K562 (cell line): ENCODE results near the gene PRDM16. TPM values are rescaled to one million over a fixed set of nuclear protein-coding genes. Genes with fewer than 3 reads are reported as not detected.

ENCODE experiments used
- ATAC-seq: fragments of 200-7000 bp; cut with Tn5 transposase; 3 replicates; pipeline ENCODE4 v1.9.1; 2020; ENCODE audit warnings: moderate library complexity
- BruUV-seq: library from RNA; stranded (reverse); fragments of 400-500 nt; replicated peaks from 2 replicates; lab custom pipeline; 2021; lab: Mats Ljungman, UMichigan
- CTCF ChIA-PET: fragments of 300-600 bp; formaldehyde crosslinking; extraction: SDS; loops from one replicate; lab custom pipeline; 2021; ENCODE audit warnings: low intra/inter-chr PET ratio; lab: Yijun Ruan, JAX
- POLR2A ChIA-PET: fragments of 300-600, 350-650 bp; sonication (Branson Sonifier 250); formaldehyde crosslinking; extraction: SDS; loops from one replicate; lab custom pipeline; 2021; ENCODE audit warnings: antibody characterized with exemption, inconsistent platforms; lab: Yijun Ruan, JAX
- DNase-seq, 4 experiments: peaks; one replicate each; pipeline versions ENCODE4 v3.0.0 to v3.0.0-alpha.2; 2011 to 2018; ENCODE audit warnings: low spot score in 3 of 4, mixed read lengths in 3 of 4; ENCODE audit errors: extremely low read depth in 1 of 4
- FAIRE-seq: peaks from 2 replicates; lab custom pipeline; 2011; peaks lifted over from hg19 to GRCh38; lab: Jason Lieb, UNC
- H2AFZ ChIP-seq: 2 replicates; pipeline ENCODE4 v1.6.0; 2011; ENCODE audit warnings: low read depth, low read length, control low read depth, inconsistent platforms
- H3K27ac ChIP-seq: fragments of 200-600 bp; 3 replicates; pipeline ENCODE4 v1.8.0; 2011; ENCODE audit warnings: low read depth, mild to moderate bottlenecking, control low read depth, inconsistent platforms, low read length, moderate library complexity, mixed read lengths; ENCODE audit errors: extremely low read depth
- H3K27me3 ChIP-seq, 2 experiments: fragments of 300-600 bp in 1 of 2; 2 replicates in 1 of 2; 3 replicates in 1 of 2; pipeline versions ENCODE4 v1.6.0 to v1.8.0; 2011; ENCODE audit warnings: inconsistent platforms in 2 of 2, low read length in 2 of 2, mild to moderate bottlenecking in 1 of 2, mixed read lengths in 1 of 2, moderate library complexity in 1 of 2; ENCODE audit not compliant: control insufficient read depth in 2 of 2, insufficient read depth in 2 of 2
- H3K36me3 ChIP-seq: fragments of 300-600 bp; 3 replicates; pipeline ENCODE4 v1.8.0; 2011; ENCODE audit warnings: mild to moderate bottlenecking, low read length, inconsistent platforms; ENCODE audit not compliant: control insufficient read depth, insufficient read depth
- H3K4me1 ChIP-seq, 2 experiments: fragments of 200-600 bp in 1 of 2; replicated peaks in 1 of 2; 2 replicates in 1 of 2; 3 replicates in 1 of 2; pipeline versions ENCODE4 v1.5.1 to v1.8.0; 2011; ENCODE audit warnings: inconsistent platforms in 2 of 2, low read length in 2 of 2, mild to moderate bottlenecking in 1 of 2, mixed read lengths in 1 of 2, moderate library complexity in 1 of 2; ENCODE audit not compliant: control insufficient read depth in 2 of 2, insufficient read depth in 2 of 2
- H3K4me2 ChIP-seq: 2 replicates; pipeline ENCODE4 v1.6.1; 2011; ENCODE audit warnings: low read length, control low read depth, inconsistent platforms, mixed read lengths; ENCODE audit not compliant: insufficient read depth
- H3K4me3 ChIP-seq: fragments of 200-600 bp; sonication (generic), shearing (Covaris generic); 2 replicates; pipeline ENCODE4 v1.5.1; 2016; ENCODE audit warnings: control low read depth, inconsistent platforms
- H3K79me2 ChIP-seq: fragments of 200-600 bp; 3 replicates; pipeline ENCODE4 v1.8.0; 2011; ENCODE audit warnings: low read length, inconsistent platforms; ENCODE audit not compliant: control insufficient read depth, insufficient read depth
- H3K9ac ChIP-seq, 2 experiments: 2 replicates each; pipeline versions ENCODE4 v1.6.0 to v1.6.1; 2011; ENCODE audit warnings: low read depth in 2 of 2, low read length in 2 of 2, control low read depth in 1 of 2, inconsistent platforms in 1 of 2, mild to moderate bottlenecking in 1 of 2, mixed read lengths in 1 of 2; ENCODE audit not compliant: insufficient read depth in 1 of 2
- H3K9me1 ChIP-seq: one replicate; pipeline ENCODE4 v1.6.0; 2011; ENCODE audit warnings: inconsistent platforms, mild to moderate bottlenecking, low read length, moderate library complexity; ENCODE audit not compliant: control insufficient read depth, insufficient read depth
- H3K9me3 ChIP-seq: replicated peaks from 2 replicates; pipeline ENCODE4 v1.5.1; 2011; ENCODE audit warnings: low read depth, low read length, inconsistent platforms; ENCODE audit not compliant: control insufficient read depth, insufficient read depth
- H4K20me1 ChIP-seq: replicated peaks from 2 replicates; pipeline ENCODE4 v1.6.1; 2011; ENCODE audit warnings: low read length, inconsistent platforms, mixed read lengths; ENCODE audit not compliant: control insufficient read depth, insufficient read depth
- BHLHE40 ChIP-seq: IDR thresholded peaks from 2 replicates; pipeline ENCODE4 v1.6.1; 2011; ENCODE audit warnings: low read length, improper control_type of control experiment
- CBX1 ChIP-seq: sonication (generic); IDR thresholded peaks from 2 replicates; pipeline ENCODE4 v1.6.1; 2016; ENCODE audit warnings: antibody characterized with exemption, low read depth, mild to moderate bottlenecking
- CHCHD3 ChIP-seq: fragments of 250-450 bp; sonication (Bioruptor Pico); IDR thresholded peaks from 2 replicates; pipeline ENCODE4 v2.1.2; 2022; ENCODE audit warnings: mild to moderate bottlenecking
- HDAC3 ChIP-seq: fragments of 450-650 bp; IDR thresholded peaks from 2 replicates; pipeline ENCODE4 v1.6.1; 2018; ENCODE audit warnings: borderline replicate concordance, mild to moderate bottlenecking, moderate library complexity; ENCODE audit not compliant: partially characterized antibody
- ILF3 ChIP-seq: fragments of 450-650 bp; IDR thresholded peaks from 2 replicates; pipeline ENCODE4 v1.6.1; 2018; ENCODE audit warnings: antibody characterized with exemption, mild to moderate bottlenecking, moderate library complexity, borderline replicate concordance
- KDM1A ChIP-seq, 2 experiments: fragments of 450-650 bp; IDR thresholded peaks; 2 replicates each; pipeline ENCODE4 v1.6.1; 2016; ENCODE audit warnings: mild to moderate bottlenecking in 2 of 2
- NCOA1 ChIP-seq: fragments of 450-650 bp; IDR thresholded peaks from 2 replicates; pipeline ENCODE4 v1.6.1; 2016; ENCODE audit warnings: low read depth
- PCBP2 ChIP-seq: fragments of 200-400 bp; formaldehyde crosslinking; IDR thresholded peaks from 2 replicates; pipeline ENCODE4 v1.6.1; 2018; ENCODE audit warnings: low read length, low read depth, mild to moderate bottlenecking, moderate library complexity; ENCODE audit not compliant: poor library complexity, severe bottlenecking
- SRF ChIP-seq, 2 experiments: fragments of 250-450, 450-650 bp in 1 of 2; sonication (Bioruptor Pico) in 1 of 2; sonication (generic) in 1 of 2; formaldehyde crosslinking; IDR thresholded peaks; 2 replicates each; pipeline versions ENCODE4 v1.5.0 to v1.5.1; 2020 to 2022; ENCODE audit warnings: mild to moderate bottlenecking in 1 of 2, missing genetic modification reagents in 1 of 2
- WGBS: fragments of 100-300 bp; shearing (Covaris generic); methylation state at CpG from one replicate; pipeline ENCODE4 v1.1.6; 2016; ENCODE audit warnings: low coverage, mixed read lengths; ENCODE audit not compliant: insufficient coverage; ENCODE audit errors: missing lambda C conversion rate; 5-methylcytosine and 5-hydroxymethylcytosine counted together
- in situ Hi-C: fragments of 300-500 bp; cut with MboI; formaldehyde crosslinking; loops from 4 replicates; pipeline ENCODE4 v1.15.0; 2018; ENCODE audit warnings: inconsistent platforms, mixed read lengths
- intact Hi-C: fragments of 100-400 bp; cut with micrococcal nuclease; formaldehyde crosslinking; loops from 2 replicates; pipeline ENCODE4 v1.14.2; 2022
- polyA plus RNA-seq, 8 experiments: library from polyadenylated mRNA; depleted of rRNA in 4 of 8; stranded (reverse) in 5 of 8; unstranded in 3 of 8; fragments of >200 nt; fragmentation: Nextera tagmentation in 2 of 8; fragmentation: Illumina TruSeq in 1 of 8; extraction: Ambion mirVana in 2 of 8; extraction: Trizol in 1 of 8; gene quantifications; 2 replicates each; pipeline versions ENCODE4 v1.2.1 to v1.2.3, GENCODE V29; 2011 to 2014; ENCODE audit warnings: inconsistent platforms in 1 of 8, missing spikeins in 1 of 8
- total RNA-seq, 7 experiments: library from RNA; depleted of rRNA in 6 of 7; stranded (reverse); fragments of >200 nt in 6 of 7; fragmentation: Illumina TruSeq in 2 of 7; extraction: Trizol in 2 of 7; gene quantifications; 2 replicates each; pipeline versions ENCODE4 v1.2.1 to v1.2.3, GENCODE V29; 2011 to 2021; ENCODE audit warnings: low replicate concordance in 1 of 7
- TF ChIP-seq, protein P1 (sequence below): fragments of 250-450 bp; sonication (Bioruptor Pico); IDR thresholded peaks from 2 replicates; pipeline ENCODE4 v1.5.0; 2021
- TF ChIP-seq, protein P2 (sequence below): fragments of 250-450 bp; sonication (Bioruptor Pico); IDR thresholded peaks from 2 replicates; pipeline ENCODE4 v1.9.0; 2021; ENCODE audit warnings: mild to moderate bottlenecking

The PRDM16 gene
- total and polyA plus RNA-seq, 9 of the 15 experiments (the other 6 are each of a cell fraction or from before 2014, with no cell fraction given): 0.10 to 0.27 TPM; not detected in 7

DNA sequence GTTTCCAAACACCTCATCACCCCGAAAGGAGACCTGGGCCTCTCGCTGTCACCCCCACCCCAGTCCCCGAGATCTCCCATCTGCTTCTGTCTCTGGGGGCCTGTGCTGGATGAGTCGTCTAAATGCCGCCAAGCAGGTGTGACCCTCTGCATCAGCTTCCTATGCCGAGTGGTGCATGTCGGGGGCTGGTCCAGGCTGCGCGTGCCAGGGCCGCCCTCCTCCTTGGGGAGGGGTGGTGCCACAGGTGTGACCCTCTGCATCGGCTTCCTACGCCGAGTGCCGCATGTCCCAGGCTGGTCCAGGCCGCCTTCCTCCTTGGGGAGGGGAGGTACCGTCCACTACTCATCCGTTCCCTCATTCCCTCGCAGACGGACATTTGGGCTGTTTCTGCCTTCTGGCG, 115.7 kb downstream of the PRDM16 start:
- Histone ChIP-seq H3K36me3 (no peaks in the 10 kb centered on the region), H3K27ac (no peak overlapping the region), H3K4me3 (no peak overlapping the region), H3K4me2 (no peak overlapping the region), H3K9me3 (peaks cover 13% of the 10 kb centered on the region), H4K20me1 (0 out of 2 replicates have a peak, but pooled peaks cover 4% of the 10 kb centered on the region), H3K79me2 (no peaks in the 10 kb centered on the region), H2AFZ (no peak overlapping the region), H3K9ac (no peak overlapping the region), H3K27me3 (peaks cover 34 to 64% of the 10 kb centered on the region in 2 experiments; a peak in 4 of 5 replicates), H3K4me1 (peaks cover 0 to 16% of the 10 kb centered on the region in 2 experiments; a peak in 1 of 5 replicates), H3K9me1 (no peaks in the 10 kb centered on the region)
- TF ChIP-seq HDAC3 (no peak), CHCHD3 (CRISPR knock-in tag) (no peak), NCOA1 (no peak), SRF (CRISPR knock-in tag; IDR thresholded peaks at IDR 0.05) (no peak), BHLHE40 (no peak), KDM1A (IDR thresholded peaks at IDR 0.05) (no peak), ILF3 (no peak), PCBP2 (no peak), CBX1 (no peak)
- TF ChIP-seq, protein P1, sequence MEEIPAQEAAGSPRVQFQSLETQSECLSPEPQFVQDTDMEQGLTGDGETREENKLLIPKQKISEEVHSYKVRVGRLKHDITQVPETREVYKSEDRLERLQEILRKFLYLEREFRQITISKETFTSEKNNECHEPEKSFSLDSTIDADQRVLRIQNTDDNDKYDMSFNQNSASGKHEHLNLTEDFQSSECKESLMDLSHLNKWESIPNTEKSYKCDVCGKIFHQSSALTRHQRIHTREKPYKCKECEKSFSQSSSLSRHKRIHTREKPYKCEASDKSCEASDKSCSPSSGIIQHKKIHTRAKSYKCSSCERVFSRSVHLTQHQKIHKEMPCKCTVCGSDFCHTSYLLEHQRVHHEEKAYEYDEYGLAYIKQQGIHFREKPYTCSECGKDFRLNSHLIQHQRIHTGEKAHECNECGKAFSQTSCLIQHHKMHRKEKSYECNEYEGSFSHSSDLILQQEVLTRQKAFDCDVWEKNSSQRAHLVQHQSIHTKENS (CRISPR knock-in tag): no peak
- TF ChIP-seq, protein P2, sequence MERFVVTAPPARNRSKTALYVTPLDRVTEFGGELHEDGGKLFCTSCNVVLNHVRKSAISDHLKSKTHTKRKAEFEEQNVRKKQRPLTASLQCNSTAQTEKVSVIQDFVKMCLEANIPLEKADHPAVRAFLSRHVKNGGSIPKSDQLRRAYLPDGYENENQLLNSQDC (CRISPR knock-in tag): no peak
- ChIA-PET POLR2A (no interaction called here), CTCF (no interaction called here)
- 9% methylated on average over 20 of the region's 20 CpGs for WGBS
- BruUV-seq: no TSS peak
- no peak for FAIRE-seq
- in situ Hi-C loops (no loop called here), intact Hi-C loops (no loop called here)
- ATAC-seq: no peak
- no peak for DNase-seq
